ENCODE results near the gene C1S. TPM values are rescaled to one million over a fixed set of nuclear protein-coding genes. Genes with fewer than 3 reads are reported as not detected.
"Not testable (repeated sequence)": the region's sequence is repeated elsewhere in the genome, so short reads cannot be mapped to it uniquely, and the experiment has no call there.

C1S gene
- total and polyA plus RNA-seq, 2 experiments from 2014 or later, result 120 to 143 TPM

DNA sequence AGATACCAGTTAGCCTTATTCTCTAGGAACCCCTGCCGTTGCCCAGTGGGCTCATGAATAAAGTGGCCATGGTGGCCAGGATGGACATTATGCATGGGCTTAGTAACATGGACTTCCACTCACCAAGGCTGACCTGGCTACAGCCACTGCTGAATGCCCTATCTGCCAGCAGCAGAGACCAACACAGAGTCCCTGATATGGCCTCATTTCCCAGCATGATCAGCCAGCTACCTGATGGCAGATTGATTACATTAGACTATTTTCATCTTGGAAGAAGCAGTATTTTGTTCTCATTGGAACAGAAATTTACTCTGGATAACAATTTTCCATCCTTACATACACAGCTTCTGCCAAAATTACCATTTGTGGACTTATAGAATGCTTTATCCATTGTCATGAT is 26.1 kb upstream of the C1S start:
- Histone ChIP-seq H3K27me3 (no peaks in the 10 kb centered on the region), H3K4me2 (no peak overlapping the region), H4K20me1 (ENCODE audit: insufficient read depth, poor library complexity, severe bottlenecking) (no peaks in the 10 kb centered on the region), H3K9me3 (ENCODE audit: low read depth) (no peaks in the 10 kb centered on the region), H3K9me2 (replicated peaks; ENCODE audit: insufficient read depth) (no peaks in the 10 kb centered on the region), H3K36me3 (replicated peaks; ENCODE audit: insufficient read depth, low read depth) (no peaks in the 10 kb centered on the region), H3K79me2 (no peaks in the 10 kb centered on the region), H3K4me3 (no peak overlapping the region), H2AFZ (no peak overlapping the region), H3K4me1 (ENCODE audit: insufficient read depth) (no peaks in the 10 kb centered on the region), H3K27ac (no peak overlapping the region)
- DNase-seq (ENCODE audit: low spot score), result no peak
- TF ChIP-seq EZH2 (IDR thresholded peaks at IDR 0.05; ENCODE audit: borderline replicate concordance) (no peak), EZH2phosphoT487 (IDR thresholded peaks at IDR 0.05; ENCODE audit: low read depth, severe bottlenecking, unreplicated experiment) (no peak)
- TF ChIP-seq, protein P1, sequence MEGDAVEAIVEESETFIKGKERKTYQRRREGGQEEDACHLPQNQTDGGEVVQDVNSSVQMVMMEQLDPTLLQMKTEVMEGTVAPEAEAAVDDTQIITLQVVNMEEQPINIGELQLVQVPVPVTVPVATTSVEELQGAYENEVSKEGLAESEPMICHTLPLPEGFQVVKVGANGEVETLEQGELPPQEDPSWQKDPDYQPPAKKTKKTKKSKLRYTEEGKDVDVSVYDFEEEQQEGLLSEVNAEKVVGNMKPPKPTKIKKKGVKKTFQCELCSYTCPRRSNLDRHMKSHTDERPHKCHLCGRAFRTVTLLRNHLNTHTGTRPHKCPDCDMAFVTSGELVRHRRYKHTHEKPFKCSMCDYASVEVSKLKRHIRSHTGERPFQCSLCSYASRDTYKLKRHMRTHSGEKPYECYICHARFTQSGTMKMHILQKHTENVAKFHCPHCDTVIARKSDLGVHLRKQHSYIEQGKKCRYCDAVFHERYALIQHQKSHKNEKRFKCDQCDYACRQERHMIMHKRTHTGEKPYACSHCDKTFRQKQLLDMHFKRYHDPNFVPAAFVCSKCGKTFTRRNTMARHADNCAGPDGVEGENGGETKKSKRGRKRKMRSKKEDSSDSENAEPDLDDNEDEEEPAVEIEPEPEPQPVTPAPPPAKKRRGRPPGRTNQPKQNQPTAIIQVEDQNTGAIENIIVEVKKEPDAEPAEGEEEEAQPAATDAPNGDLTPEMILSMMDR (IDR thresholded peaks at IDR 0.05; ENCODE audit: poor library complexity), result no peak
- 95% methylated on average over 1 of the region's 1 CpG for WGBS (ENCODE audit: low lambda C conversion rate, missing lambda C conversion rate)

DNA sequence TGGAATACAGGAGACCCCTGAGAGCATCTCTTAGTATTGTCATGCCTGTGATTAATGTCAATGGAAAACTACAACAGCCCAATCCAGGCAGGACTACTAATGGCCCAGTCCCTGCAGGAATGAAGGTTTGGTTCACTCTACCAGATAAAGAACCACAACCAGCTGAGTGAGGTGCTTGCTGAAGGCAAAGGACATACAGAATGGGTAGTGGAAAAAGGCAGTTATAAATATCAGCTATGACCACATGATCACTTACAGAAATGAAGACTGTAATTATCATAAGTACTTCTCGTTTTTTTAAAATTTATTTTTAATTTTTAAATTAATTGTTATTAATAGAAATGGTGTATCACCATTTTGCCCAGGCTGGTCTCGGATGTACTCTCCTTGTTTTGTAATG is 25.1 kb upstream of the C1S start:
- no peaks in the 10 kb centered on the region for H3K27me3 ChIP-seq
- no peak overlapping the region for H3K4me3 ChIP-seq
- no peak overlapping the region for H2AFZ ChIP-seq
- TF ChIP-seq, protein P1 (IDR thresholded peaks at IDR 0.05; ENCODE audit: poor library complexity), result no peak
- TF ChIP-seq EZH2 (IDR thresholded peaks at IDR 0.05; ENCODE audit: borderline replicate concordance), result no peak
- no peak for TF ChIP-seq EZH2phosphoT487 (IDR thresholded peaks at IDR 0.05; ENCODE audit: low read depth, severe bottlenecking, unreplicated experiment)
- 74% methylated on average over 2 of the region's 2 CpGs for WGBS (ENCODE audit: low lambda C conversion rate, missing lambda C conversion rate)
- no peaks in the 10 kb centered on the region for H3K9me2 ChIP-seq (replicated peaks; ENCODE audit: insufficient read depth)
- H3K27ac ChIP-seq, result no peak overlapping the region
- no peaks in the 10 kb centered on the region for H3K79me2 ChIP-seq
- H3K4me1 ChIP-seq (ENCODE audit: insufficient read depth), result no peaks in the 10 kb centered on the region
- no peaks in the 10 kb centered on the region for H4K20me1 ChIP-seq (ENCODE audit: insufficient read depth, poor library complexity, severe bottlenecking)
- H3K9me3 ChIP-seq (ENCODE audit: low read depth), result no peaks in the 10 kb centered on the region
- H3K36me3 ChIP-seq (replicated peaks; ENCODE audit: insufficient read depth, low read depth), result no peaks in the 10 kb centered on the region
- DNase-seq (ENCODE audit: low spot score), result no peak
- H3K4me2 ChIP-seq, result no peak overlapping the region

DNA sequence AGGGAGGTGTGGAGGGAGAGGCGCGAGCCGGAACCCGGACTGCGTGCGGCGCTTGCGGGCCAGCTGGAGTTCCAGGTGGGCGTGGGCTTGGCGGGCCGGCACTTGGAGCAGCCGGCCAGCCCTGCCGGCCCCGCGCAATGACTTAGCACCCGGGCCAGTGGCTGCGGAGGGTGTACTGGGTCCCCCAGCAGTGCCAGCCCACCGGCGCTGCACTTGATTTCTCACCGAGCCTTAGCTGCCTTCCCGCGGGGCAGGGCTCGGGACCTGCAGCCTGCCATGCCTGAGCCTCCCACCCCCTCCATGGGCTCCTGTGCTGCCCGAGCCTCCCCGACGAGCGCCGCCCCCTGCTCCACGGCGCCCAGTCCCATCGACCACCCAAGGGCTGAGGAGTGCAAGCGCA is 23.1 kb upstream of the C1S start:
- H3K36me3 ChIP-seq (replicated peaks; ENCODE audit: insufficient read depth, low read depth); H3K27me3 ChIP-seq; H3K9me2 ChIP-seq (replicated peaks; ENCODE audit: insufficient read depth); DNase-seq (ENCODE audit: low spot score); H4K20me1 ChIP-seq (ENCODE audit: insufficient read depth, poor library complexity, severe bottlenecking); H3K27ac ChIP-seq; H3K9me3 ChIP-seq (ENCODE audit: low read depth); H3K79me2 ChIP-seq; H3K4me3 ChIP-seq; H3K4me2 ChIP-seq; H2AFZ ChIP-seq; H3K4me1 ChIP-seq (ENCODE audit: insufficient read depth): not testable (repeated sequence)
- WGBS (ENCODE audit: low lambda C conversion rate, missing lambda C conversion rate), result 98% methylated on average over 23 of the region's 32 CpGs

GRCh38 chr12:7038591-7038990 is 21.9 kb upstream of the C1S start:
- Histone ChIP-seq H3K79me2 (no peaks in the 10 kb centered on the region), H3K27me3 (no peaks in the 10 kb centered on the region), H2AFZ (no peak overlapping the region), H3K27ac (no peak overlapping the region), H3K36me3 (replicated peaks; ENCODE audit: insufficient read depth, low read depth) (no peaks in the 10 kb centered on the region), H3K4me1 (ENCODE audit: insufficient read depth) (no peaks in the 10 kb centered on the region), H3K9me2 (replicated peaks; ENCODE audit: insufficient read depth) (no peaks in the 10 kb centered on the region), H3K4me2 (no peak overlapping the region), H4K20me1 (ENCODE audit: insufficient read depth, poor library complexity, severe bottlenecking) (no peaks in the 10 kb centered on the region), H3K9me3 (ENCODE audit: low read depth) (no peaks in the 10 kb centered on the region), H3K4me3 (no peak overlapping the region)
- no peak for TF ChIP-seq EZH2phosphoT487 (IDR thresholded peaks at IDR 0.05; ENCODE audit: low read depth, severe bottlenecking, unreplicated experiment)
- no peak for TF ChIP-seq EZH2 (IDR thresholded peaks at IDR 0.05; ENCODE audit: borderline replicate concordance)
- TF ChIP-seq, protein P1 (IDR thresholded peaks at IDR 0.05; ENCODE audit: poor library complexity), result no peak
- WGBS (ENCODE audit: low lambda C conversion rate, missing lambda C conversion rate), result 95% methylated on average over 22 of the region's 22 CpGs
- DNase-seq (ENCODE audit: low spot score), result no peak
